SJSA1 (cell line): ENCODE results near the gene CEP85L. TPM values are rescaled to one million over a fixed set of nuclear protein-coding genes. Genes with fewer than 3 reads are reported as not detected.
A peak's percentile ranks its signal among the peaks of the same experiment; 100 is the strongest.

Experiments
- DNase-seq, 2 experiments: peaks; one replicate each; pipeline ENCODE4 v3.0.0-alpha.2; 2015 to 2020; ENCODE audit warnings: low spot score in 2 of 2, low read depth in 1 of 2
- H3K27ac ChIP-seq: fragments of 250-450 bp; sonication (Bioruptor Pico); 2 replicates; pipeline ENCODE4 v1.5.1; 2020; ENCODE audit warnings: mild to moderate bottlenecking, moderate library complexity
- H3K27me3 ChIP-seq: fragments of 250-450 bp; sonication (Bioruptor Pico); replicated peaks from 2 replicates; pipeline ENCODE4 v1.5.1; 2020; ENCODE audit warnings: mild to moderate bottlenecking, moderate library complexity
- H3K36me3 ChIP-seq: fragments of 250-450 bp; sonication (Bioruptor Pico); 2 replicates; pipeline ENCODE4 v1.5.1; 2020; ENCODE audit warnings: mild to moderate bottlenecking
- H3K4me1 ChIP-seq: fragments of 250-450 bp; sonication (Bioruptor Pico); replicated peaks from 2 replicates; pipeline ENCODE4 v1.6.1; 2021; ENCODE audit warnings: mild to moderate bottlenecking
- H3K4me3 ChIP-seq: fragments of 250-450 bp; sonication (Bioruptor Pico); 2 replicates; pipeline ENCODE4 v1.5.1; 2020; ENCODE audit warnings: mild to moderate bottlenecking
- H3K9me3 ChIP-seq: fragments of 250-450 bp; sonication (Bioruptor Pico); replicated peaks from 2 replicates; pipeline ENCODE4 v1.5.1; 2020; ENCODE audit warnings: mild to moderate bottlenecking
- total RNA-seq: library from RNA; depleted of rRNA; stranded (reverse); fragments of >200 nt; shearing (Covaris generic); gene quantifications from 2 replicates; pipeline ENCODE4 v1.2.3, GENCODE V29; 2014

CEP85L gene
- total RNA-seq, 1 experiment from 2014 or later: 12.7 TPM

DNA sequence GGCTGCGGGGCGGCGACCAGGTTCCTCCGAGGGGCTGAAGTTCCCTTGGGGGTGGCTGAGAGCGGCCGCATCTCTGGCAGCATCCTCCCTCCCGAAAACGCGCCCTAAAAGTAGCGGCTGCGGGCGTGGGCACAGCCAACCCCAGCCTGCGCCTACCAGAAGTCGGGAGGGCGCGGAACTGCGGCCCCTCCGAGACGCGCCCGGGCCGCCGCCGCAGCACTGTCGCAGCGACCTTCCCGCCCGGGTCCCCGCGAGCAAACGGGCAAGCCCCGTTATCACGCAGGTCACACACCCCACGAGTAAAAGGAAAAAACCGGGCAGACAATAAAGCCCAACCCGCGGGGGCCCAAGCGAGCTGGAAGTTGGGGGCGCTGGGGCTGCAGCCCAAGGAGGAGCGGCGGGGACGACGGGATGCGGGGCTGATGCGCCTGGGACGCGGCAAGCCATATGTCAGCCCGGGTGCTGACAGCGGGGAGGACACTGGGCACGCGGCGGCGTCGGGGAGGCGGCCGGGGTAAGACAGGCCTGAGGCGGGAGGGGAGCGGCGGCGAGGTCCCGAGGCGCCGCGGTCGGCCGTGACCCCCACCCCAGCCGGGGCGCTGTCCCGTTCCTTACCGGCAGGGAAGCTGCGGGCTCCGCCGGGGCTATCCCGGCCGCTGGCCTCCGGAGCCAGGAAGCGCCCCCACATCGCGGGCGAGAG lies 659 bp downstream of the CEP85L start:
- DNase-seq: peak; percentile 60 to 66
- H3K9me3 ChIP-seq: peaks cover 7% of the 10 kb centered on the region; the same call in 1 of the 2 replicates
- no peaks in the 10 kb centered on the region for H3K27me3 ChIP-seq
- peak overlapping the region; percentile 91 for H3K27ac ChIP-seq
- peaks cover 8% of the 10 kb centered on the region; the same call in 1 of the 2 replicates for H3K4me1 ChIP-seq
- peak overlapping the region; percentile 98 for H3K4me3 ChIP-seq
- H3K36me3 ChIP-seq: peaks cover 10% of the 10 kb centered on the region

DNA sequence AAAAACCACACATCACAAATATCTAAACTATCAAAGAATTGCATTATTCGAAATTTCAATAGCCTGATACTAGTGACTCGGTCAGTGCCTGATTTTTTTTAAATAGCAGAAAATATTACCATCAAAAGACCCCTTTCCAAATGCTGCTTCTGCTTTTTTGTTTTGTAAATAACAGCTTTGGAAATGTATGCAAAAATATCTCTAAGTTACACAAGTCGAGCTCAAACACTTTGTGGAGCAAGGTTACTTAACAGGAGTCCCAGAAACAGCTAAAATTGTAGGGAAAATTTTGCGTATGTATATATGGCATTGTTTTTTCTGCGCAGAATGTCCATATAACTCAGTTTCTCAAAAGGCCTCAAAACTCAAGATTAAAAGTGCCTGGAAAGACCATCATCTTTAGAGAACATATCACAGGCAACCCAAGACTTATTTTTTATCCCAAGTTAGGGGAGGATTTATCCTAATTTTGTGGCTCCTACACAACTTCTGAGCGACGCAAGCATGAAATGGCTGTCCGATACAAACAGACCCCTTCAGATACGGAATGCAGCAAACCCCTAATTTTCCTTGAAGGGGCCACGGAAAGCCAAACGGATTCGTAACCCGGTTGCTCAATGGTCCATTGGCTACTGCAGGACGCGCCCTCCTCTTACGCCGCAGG lies 1.3 kb downstream of the CEP85L start:
- Histone ChIP-seq H3K27ac (peak overlapping the region; percentile 91), H3K4me1 (peaks cover 8% of the 10 kb centered on the region; the same call in 1 of the 2 replicates), H3K36me3 (peaks cover 10% of the 10 kb centered on the region), H3K4me3 (peak overlapping the region; percentile 98), H3K9me3 (peaks cover 7% of the 10 kb centered on the region; the same call in 1 of the 2 replicates), H3K27me3 (no peaks in the 10 kb centered on the region)
- DNase-seq: peak in 1 of 2 experiments; percentile 63

DNA sequence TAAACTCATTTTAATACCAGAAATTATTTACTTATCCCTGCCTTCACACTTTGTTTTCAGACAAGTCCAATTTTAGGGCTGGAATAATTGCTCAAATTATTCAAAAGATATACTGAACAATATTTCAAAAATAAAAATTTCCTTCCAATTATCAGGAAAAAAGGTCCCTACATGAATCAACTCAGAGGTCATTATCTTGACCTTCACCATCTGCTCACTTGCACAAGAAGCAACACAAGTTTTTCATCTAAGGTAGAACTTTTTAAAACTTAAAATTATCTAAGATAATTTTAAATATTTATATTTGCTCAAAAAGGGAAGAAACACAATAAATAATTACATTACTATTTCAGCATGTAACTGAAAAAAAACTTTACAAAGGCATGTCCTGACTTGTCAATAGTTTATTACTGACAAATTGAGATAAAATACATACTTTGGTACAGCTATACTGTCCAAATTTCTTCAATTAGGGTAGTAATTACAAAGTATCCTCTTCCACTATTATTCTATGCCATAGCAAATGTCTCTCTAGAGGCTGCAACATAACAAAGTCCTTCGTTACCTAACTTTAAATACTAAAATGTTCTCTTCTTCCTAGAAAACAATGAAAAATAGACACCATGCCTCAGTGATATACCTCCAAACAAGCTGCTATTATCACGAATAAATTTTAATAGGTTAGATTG lies 2.4 kb downstream of the CEP85L start:
- H3K27me3 ChIP-seq: no peaks in the 10 kb centered on the region
- H3K36me3 ChIP-seq: peaks cover 10% of the 10 kb centered on the region
- H3K9me3 ChIP-seq: peaks cover 7% of the 10 kb centered on the region; the same call in 1 of the 2 replicates
- DNase-seq: no peak
- no peak overlapping the region for H3K27ac ChIP-seq
- H3K4me1 ChIP-seq: peaks cover 8% of the 10 kb centered on the region; the same call in 1 of the 2 replicates
- no peak overlapping the region for H3K4me3 ChIP-seq

DNA sequence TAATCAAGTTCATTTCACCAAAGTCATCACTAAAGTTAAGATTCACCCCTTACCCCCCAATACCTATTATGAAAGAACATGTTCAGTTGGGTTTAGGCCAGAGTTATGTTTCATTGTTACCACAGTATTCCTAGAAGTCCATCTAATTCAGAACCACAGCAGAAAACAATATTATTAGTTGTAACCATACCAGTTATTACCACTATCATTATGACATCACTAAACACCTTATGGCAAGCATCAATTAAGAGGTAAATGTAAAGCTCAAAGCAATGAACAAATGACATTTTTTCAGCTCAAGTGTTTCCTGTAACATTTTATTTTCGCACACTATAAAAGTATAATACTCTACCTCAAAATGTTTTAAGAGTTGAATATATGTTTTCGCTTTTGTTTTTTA lies 4.4 kb downstream of the CEP85L start:
- Histone ChIP-seq H3K36me3 (peaks cover 10% of the 10 kb centered on the region), H3K4me3 (no peak overlapping the region), H3K4me1 (peaks cover 8% of the 10 kb centered on the region; the same call in 1 of the 2 replicates), H3K9me3 (peaks cover 7% of the 10 kb centered on the region; the same call in 1 of the 2 replicates), H3K27ac (no peak overlapping the region), H3K27me3 (no peaks in the 10 kb centered on the region)
- no peak for DNase-seq

DNA sequence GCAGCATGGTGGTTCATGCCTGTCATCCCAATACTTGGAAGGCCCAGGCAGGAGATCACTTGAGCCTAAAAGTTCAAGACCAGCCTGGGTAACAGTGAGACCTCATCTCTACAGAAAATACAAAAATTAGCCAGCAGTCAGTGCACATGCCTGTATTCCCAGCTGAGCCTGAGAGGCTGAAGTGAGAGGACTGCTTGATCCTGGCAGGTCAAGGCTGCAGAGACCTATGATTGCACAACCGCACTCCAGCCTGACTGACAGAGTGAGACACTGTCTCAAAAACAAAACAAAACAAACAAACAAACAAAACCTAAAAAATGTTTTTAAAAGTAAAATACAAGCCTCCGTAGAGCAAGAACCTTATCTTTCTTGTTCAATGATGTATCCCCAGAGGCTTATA lies 6.0 kb downstream of the CEP85L start:
- Histone ChIP-seq H3K4me3 (no peak overlapping the region), H3K9me3 (no peaks in the 10 kb centered on the region), H3K27me3 (no peaks in the 10 kb centered on the region), H3K36me3 (peaks cover under 1% of the 10 kb centered on the region; the same call in 1 of the 2 replicates), H3K27ac (no peak overlapping the region), H3K4me1 (peaks cover 4% of the 10 kb centered on the region; the same call in 1 of the 2 replicates)
- no peak for DNase-seq

DNA sequence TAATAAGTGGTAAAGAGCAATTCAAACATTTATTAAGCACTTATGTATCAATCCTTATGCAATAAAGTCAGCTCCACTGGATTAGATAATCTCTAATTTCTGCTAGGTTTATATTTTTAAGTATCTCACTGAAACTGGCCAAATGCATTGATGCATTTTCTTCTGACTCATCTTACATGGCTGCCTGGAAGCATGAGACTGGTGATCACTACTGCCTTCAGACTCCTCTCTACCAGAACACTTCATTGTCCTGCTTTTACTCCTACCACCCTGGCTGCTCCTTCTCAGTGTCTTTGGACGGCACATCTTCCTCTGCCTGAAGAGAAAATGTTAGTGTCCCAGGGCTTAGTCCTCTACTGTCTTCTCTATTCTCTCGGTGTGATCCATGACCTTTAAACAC lies 7.4 kb downstream of the CEP85L start:
- Histone ChIP-seq H3K9me3 (no peaks in the 10 kb centered on the region), H3K4me1 (no peaks in the 10 kb centered on the region; the same call in 1 of the 2 replicates), H3K36me3 (no peaks in the 10 kb centered on the region), H3K27me3 (no peaks in the 10 kb centered on the region), H3K27ac (no peak overlapping the region), H3K4me3 (no peak overlapping the region)
- no peak for DNase-seq

DNA sequence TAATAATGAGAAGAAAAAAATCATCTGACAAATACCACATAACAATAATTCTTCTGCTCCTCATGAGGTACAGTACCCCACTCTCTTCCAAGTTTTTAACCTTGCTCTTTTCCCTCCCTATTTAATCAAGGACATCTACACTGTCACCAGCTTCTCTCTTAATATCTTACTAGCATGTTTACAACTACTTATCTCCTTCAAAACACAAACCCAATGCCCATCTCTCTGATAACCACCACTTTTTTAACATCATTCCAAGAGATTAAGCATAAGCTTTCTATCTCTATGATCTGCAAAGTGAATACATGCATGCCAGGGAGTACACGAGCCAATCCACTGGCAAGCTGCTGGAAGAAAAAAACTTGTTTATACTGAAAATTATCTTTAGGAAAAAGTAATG lies 10.3 kb downstream of the CEP85L start:
- H3K9me3 ChIP-seq: no peaks in the 10 kb centered on the region
- H3K36me3 ChIP-seq: no peaks in the 10 kb centered on the region
- no peak overlapping the region for H3K4me3 ChIP-seq
- no peak for DNase-seq
- no peaks in the 10 kb centered on the region for H3K27me3 ChIP-seq
- H3K4me1 ChIP-seq: no peaks in the 10 kb centered on the region
- H3K27ac ChIP-seq: no peak overlapping the region

DNA sequence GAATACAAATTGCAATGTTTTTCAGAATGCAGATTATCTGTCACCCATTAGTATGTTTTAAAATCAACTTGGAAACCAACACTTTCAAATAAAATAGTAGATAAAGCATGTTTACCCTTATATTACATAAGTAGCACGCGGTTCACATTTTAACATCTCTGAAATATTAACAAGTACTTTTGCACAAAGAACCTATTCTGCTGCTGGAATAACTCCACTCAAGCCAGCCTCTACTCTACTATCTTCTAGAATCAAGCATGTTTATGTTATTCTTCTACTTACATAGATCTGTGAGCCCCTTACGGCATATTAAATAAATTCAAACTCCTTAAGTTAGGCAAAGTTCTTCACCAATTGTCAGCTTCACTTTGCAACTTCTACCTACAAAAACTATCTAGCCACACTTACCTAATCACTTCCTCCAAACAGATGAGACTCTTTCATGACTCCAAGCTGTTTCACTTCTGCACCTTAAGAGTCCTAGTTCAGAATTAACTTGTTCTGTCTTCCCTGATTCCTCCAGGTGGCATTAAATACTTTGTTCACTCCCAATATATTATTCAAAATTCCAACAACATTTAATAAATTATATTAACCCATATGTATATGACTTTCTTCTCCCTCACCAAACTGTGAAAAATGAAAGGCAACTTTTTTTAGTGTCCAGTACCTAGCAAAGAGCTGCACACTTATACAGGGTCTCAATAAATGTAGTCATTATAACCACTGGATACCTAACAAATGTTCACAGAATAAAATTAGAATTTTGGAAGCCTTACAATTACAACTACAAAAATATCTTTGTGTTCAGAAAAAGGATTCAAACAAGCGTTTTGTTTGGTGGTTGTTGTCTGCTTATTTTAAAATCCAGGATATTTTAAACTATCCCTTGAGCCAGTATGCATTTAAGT lies 12.1 kb downstream of the CEP85L start:
- Histone ChIP-seq H3K4me3 (no peak overlapping the region), H3K27me3 (no peaks in the 10 kb centered on the region), H3K9me3 (no peaks in the 10 kb centered on the region), H3K4me1 (no peaks in the 10 kb centered on the region), H3K27ac (no peak overlapping the region), H3K36me3 (no peaks in the 10 kb centered on the region)
- no peak for DNase-seq

DNA sequence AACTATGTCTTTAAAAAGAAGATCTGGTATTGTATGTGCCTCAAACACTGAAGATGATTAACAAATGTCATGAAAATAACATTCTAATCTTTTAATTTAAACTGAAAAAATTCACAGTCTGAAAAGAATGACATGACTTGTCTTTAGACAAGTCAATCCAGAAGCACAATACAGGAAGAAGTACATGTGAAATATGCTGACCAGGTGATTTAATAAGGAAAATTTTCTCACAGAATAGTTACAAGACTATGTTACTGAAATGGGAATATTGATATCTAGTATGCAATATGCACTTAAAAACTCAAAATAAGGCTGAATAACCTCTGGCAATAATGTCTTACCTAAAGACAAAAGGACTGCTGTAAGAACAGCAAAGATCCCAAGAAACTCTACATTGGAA lies 13.1 kb downstream of the CEP85L start:
- no peak for DNase-seq
- H3K9me3 ChIP-seq: no peaks in the 10 kb centered on the region
- no peak overlapping the region for H3K27ac ChIP-seq
- no peaks in the 10 kb centered on the region for H3K27me3 ChIP-seq
- H3K4me1 ChIP-seq: no peaks in the 10 kb centered on the region
- no peak overlapping the region for H3K4me3 ChIP-seq
- no peaks in the 10 kb centered on the region for H3K36me3 ChIP-seq

DNA sequence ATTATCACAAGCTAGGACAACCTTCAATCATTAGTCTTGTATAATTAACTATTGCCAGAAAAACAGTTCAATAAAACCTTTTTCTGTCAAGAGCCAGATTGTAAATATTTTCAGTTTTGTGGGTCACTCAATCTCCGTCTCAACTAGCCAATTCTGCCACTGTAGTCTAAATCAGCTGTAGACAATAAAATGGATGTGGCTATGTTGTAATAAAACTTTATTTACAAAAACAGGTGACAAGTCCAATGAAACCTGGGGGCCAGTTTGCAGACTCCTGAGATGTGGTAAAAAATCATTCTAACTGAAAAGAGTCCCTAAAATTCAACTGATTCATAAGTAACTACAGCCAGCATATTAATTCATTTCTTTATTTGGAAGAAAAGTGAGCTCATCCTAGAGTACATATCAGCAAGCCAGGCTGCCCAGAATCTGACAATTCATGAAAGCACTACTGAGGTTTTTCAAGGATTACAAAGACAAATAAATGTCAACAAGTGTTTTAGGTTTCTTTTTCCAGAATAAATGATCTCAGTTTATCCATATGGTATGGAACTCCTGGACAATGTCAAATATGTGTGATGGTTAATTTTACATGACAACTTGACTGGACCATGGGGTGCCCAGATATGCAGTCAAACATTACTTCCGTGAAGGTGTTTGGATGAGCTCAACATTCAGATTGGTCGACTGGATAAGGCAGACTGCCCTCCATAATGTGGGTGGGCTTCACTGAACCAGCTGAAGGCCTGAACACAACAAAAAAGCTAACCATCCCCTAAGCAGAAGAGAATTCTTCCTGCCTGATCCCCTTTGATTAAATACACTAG lies 15.3 kb downstream of the CEP85L start:
- H3K9me3 ChIP-seq: no peaks in the 10 kb centered on the region
- H3K27ac ChIP-seq: no peak overlapping the region
- no peaks in the 10 kb centered on the region for H3K4me1 ChIP-seq
- no peak for DNase-seq
- no peaks in the 10 kb centered on the region for H3K27me3 ChIP-seq
- no peak overlapping the region for H3K4me3 ChIP-seq
- H3K36me3 ChIP-seq: no peaks in the 10 kb centered on the region

DNA sequence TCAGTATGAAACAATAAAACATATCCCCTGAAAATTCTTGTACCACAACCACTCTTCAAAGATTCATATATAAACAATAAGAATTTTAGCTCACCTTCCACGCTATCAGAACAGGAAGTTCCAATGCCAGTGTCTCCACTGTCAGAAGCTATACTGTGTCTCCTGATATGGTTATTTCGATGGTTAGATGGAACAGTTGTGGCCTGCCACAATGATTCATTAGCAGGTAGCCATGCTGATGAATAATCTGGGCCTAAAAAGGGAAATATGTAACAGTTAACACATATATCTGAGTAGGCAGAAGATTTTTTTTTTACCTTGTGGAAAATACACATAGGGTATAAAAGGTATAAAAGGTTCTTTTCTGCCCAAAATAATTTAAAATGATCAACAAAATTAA lies 19.0 kb downstream of the CEP85L start:
- no peak overlapping the region for H3K27ac ChIP-seq
- no peak overlapping the region for H3K4me3 ChIP-seq
- H3K27me3 ChIP-seq: no peaks in the 10 kb centered on the region
- no peak for DNase-seq
- H3K9me3 ChIP-seq: no peaks in the 10 kb centered on the region; the same call in 1 of the 2 replicates
- peaks cover 16% of the 10 kb centered on the region for H3K36me3 ChIP-seq
- no peaks in the 10 kb centered on the region for H3K4me1 ChIP-seq

DNA sequence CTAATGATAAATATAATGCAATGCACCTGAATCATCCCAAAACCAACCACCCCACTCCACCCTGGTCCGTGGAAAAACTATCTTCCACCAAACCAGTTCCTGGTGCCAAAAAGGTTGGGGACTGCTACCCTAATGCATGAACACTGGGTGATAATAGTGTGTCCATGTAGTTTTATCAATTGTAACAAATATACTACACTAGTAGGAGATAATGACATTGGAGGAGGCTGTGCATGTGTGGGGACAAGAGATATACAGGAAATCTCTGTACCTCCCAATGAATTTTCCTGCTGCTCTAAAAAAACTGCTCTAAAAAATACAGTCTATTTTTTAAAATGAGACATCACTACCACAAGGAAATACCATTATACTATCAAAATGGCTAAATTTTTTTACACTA lies 20.5 kb downstream of the CEP85L start:
- no peaks in the 10 kb centered on the region for H3K4me1 ChIP-seq
- no peak for DNase-seq
- no peak overlapping the region for H3K27ac ChIP-seq
- H3K9me3 ChIP-seq: no peaks in the 10 kb centered on the region; the same call in 1 of the 2 replicates
- peaks cover 16% of the 10 kb centered on the region for H3K36me3 ChIP-seq
- H3K27me3 ChIP-seq: no peaks in the 10 kb centered on the region
- H3K4me3 ChIP-seq: no peak overlapping the region
